ENCODE data around the gene MPHOSPH10. TPM values are rescaled to one million over a fixed set of nuclear protein-coding genes. Genes with fewer than 3 reads are reported as not detected.

The MPHOSPH10 gene
- total RNA-seq, 1 donor from 2014 or later, result 41.1 TPM

- Histone ChIP-seq H2AFZ (ENCODE audit: low read depth, low read length) (no peak overlapping the region), H3K9ac (ENCODE audit: low read length) (no peak overlapping the region), H3K27ac (ENCODE audit: low read depth, low read length) (no peak overlapping the region), H3K79me2 (ENCODE audit: insufficient read depth, low read length) (no peaks in the 10 kb centered on the region), H4K20me1 (ENCODE audit: insufficient read depth, low read length) (no peaks in the 10 kb centered on the region), H3K4me1 (ENCODE audit: insufficient read depth, low read length) (peaks cover 3% of the 10 kb centered on the region), H3K4me3 (ENCODE audit: insufficient read depth, low read depth, low read length) (no peak overlapping the region), H3K27me3 (ENCODE audit: insufficient read depth, low read length) (no peaks in the 10 kb centered on the region), H3K9me3 (ENCODE audit: insufficient read depth, low read depth, low read length) (no peaks in the 10 kb centered on the region), H3K36me3 (ENCODE audit: insufficient read depth, low read length) (no peaks in the 10 kb centered on the region), H3K4me2 (ENCODE audit: low read length) (no peak overlapping the region)
- H3K27ac Mint-ChIP-seq (ENCODE audit: unreplicated experiment), result peak overlapping the region; percentile 14
- H3K4me3 Mint-ChIP-seq (ENCODE audit: unreplicated experiment), result no peak overlapping the region
- H3K9me3 Mint-ChIP-seq (ENCODE audit: unreplicated experiment), result peaks cover 16% of the 10 kb centered on the region
- H3K4me1 Mint-ChIP-seq (ENCODE audit: low read depth, unreplicated experiment), result peaks cover 9% of the 10 kb centered on the region
- no peaks in the 10 kb centered on the region for H3K27me3 Mint-ChIP-seq (ENCODE audit: low read depth, unreplicated experiment)
- TF ChIP-seq CTCF (IDR thresholded peaks at IDR 0.05; ENCODE audit: insufficient read depth, low read depth, low read length), result peak; percentile 80
- no peak for TF ChIP-seq EZH2 (IDR thresholded peaks at IDR 0.05; ENCODE audit: insufficient read depth, low read length)
- peaks cover 6% of the 10 kb centered on the region for H3K36me3 Mint-ChIP-seq (ENCODE audit: low read depth, unreplicated experiment)
- FAIRE-seq, result peak; percentile 39
- DNase-seq (ENCODE audit: low read depth), result peak; percentile 43
Observed at GRCh38 chr2:71100195-71100964, 30.1 kb upstream of the MPHOSPH10 start.

DNA sequence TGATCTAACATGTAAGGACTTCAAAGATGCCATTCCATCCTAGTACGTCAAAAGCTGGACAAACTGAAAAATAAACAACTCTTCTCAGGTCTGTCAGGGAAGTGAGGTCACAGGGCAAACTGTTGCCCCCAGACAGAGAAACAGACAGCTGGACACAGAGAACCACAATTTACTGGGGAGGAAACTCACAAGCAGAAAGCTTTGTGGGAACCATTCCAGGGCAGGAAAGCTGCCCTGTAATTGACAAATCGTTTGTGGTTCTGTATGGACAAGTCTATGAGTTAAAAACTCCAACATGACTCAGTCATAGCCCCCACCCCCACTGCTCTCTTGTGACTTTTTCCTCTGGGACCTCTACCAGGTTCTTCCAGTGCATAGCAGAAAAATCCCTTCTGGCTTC is 28.8 kb upstream of the MPHOSPH10 start:
- H3K27ac Mint-ChIP-seq (ENCODE audit: unreplicated experiment), result peak overlapping the region; percentile 92
- H3K9ac ChIP-seq (ENCODE audit: low read length), result peak overlapping the region; percentile 13
- DNase-seq (ENCODE audit: low read depth) (peak; percentile 96), FAIRE-seq (no peak)
- H3K36me3 Mint-ChIP-seq (ENCODE audit: low read depth, unreplicated experiment), result peaks cover 6% of the 10 kb centered on the region
- H3K9me3 Mint-ChIP-seq (ENCODE audit: unreplicated experiment), result peaks cover 24% of the 10 kb centered on the region
- no peaks in the 10 kb centered on the region for H3K79me2 ChIP-seq (ENCODE audit: insufficient read depth, low read length)
- peak overlapping the region; percentile 18 for H3K27ac ChIP-seq (ENCODE audit: low read depth, low read length)
- no peaks in the 10 kb centered on the region for H3K9me3 ChIP-seq (ENCODE audit: insufficient read depth, low read depth, low read length)
- peaks cover 9% of the 10 kb centered on the region for H3K4me1 Mint-ChIP-seq (ENCODE audit: low read depth, unreplicated experiment)
- H3K27me3 Mint-ChIP-seq (ENCODE audit: low read depth, unreplicated experiment), result no peaks in the 10 kb centered on the region
- no peak for TF ChIP-seq CTCF (IDR thresholded peaks at IDR 0.05; ENCODE audit: insufficient read depth, low read depth, low read length)
- no peak for TF ChIP-seq EZH2 (IDR thresholded peaks at IDR 0.05; ENCODE audit: insufficient read depth, low read length)
- no peak overlapping the region for H2AFZ ChIP-seq (ENCODE audit: low read depth, low read length)
- no peak overlapping the region for H3K4me3 Mint-ChIP-seq (ENCODE audit: unreplicated experiment)
- H4K20me1 ChIP-seq (ENCODE audit: insufficient read depth, low read length), result no peaks in the 10 kb centered on the region
- H3K27me3 ChIP-seq (ENCODE audit: insufficient read depth, low read length), result no peaks in the 10 kb centered on the region
- peaks cover 3% of the 10 kb centered on the region for H3K4me1 ChIP-seq (ENCODE audit: insufficient read depth, low read length)
- peak overlapping the region; percentile 49 for H3K4me2 ChIP-seq (ENCODE audit: low read length)
- H3K4me3 ChIP-seq (ENCODE audit: insufficient read depth, low read depth, low read length), result no peak overlapping the region
- no peaks in the 10 kb centered on the region for H3K36me3 ChIP-seq (ENCODE audit: insufficient read depth, low read length)

All from astrocyte (in vitro differentiated cells and primary cell).